ENCODE measurements around the gene FALEC.

The FALEC gene

DNA sequence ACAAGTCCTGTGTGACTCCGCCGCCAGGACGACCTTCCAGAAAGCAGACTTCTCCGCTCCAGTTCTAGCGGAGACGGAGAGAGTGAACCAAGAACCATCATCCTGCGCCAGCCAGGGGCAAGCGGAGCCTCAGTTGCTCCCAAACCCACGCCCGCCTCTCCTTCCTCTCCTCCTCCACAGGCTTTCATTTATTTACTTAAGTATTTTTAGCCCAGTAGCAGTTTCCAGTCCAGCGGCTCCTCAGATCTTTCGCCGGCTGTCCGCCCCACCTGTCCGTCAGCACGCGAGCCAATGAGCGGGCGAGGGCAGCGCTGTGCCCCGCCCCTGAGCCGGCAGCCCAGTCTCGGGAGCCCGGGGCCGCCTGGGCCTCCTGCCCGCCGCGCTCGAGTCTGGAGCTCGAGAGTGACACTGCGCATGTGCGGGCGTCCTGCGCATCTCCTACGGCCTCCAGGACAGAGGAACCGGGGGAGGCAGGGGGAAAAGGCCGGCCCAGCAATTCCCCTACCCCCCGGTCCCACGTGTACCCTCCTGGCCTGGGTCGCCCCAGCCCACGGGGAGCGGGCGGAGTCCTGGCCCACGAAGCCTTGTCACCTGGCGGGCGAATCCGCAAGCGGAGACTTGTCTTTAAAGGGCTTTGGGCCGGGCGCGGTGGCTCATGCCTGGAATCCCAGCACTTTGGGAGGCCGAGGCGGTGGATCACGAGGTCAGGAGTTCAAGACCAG, at the start of gene FALEC:
FALEC (plus strand) TSS at position 425 of the 722 bp plus-strand sequence.
- DNase-seq, result peak; percentile 93 to 95

DNA sequence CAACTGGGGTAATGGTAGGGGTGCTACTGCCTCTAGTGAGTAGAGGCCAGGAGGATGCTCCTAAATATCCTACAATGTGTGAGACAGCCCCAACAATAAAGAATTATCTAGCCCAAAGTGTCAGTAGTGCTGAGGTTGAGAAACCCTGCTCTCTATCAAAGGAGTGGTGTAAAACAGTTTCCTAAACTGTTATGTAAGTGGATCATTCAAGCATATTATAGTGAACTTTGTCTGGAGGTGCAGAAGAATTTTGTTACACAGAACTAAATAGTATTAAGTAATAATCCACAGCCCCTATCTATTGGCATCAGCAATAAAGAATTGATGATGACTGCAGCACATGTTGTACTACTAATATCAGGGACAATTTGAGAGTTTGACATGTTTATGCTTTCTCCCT, 48.6 kb upstream of the FALEC start:
- no peak for DNase-seq

DNA sequence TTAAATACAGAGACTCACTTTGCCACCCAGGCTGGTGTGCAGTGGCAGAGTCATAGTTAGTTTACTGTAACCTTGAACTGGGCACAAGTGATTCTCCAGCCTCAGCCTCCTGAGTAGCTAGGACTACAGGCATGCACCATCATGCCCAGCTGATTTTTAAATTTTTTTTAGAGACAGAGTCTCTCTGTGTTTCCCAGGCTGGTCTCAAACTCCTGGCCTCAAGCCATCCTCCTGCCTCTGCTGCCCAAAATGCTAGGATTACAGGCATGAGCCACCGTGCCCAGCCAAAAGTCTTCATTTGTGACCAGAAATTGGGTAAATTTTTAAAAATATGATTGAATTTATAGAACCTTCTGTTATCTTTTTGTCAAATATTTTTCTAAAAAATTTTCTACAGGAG, 46.3 kb upstream of the FALEC start:
- DNase-seq, result no peak

DNA sequence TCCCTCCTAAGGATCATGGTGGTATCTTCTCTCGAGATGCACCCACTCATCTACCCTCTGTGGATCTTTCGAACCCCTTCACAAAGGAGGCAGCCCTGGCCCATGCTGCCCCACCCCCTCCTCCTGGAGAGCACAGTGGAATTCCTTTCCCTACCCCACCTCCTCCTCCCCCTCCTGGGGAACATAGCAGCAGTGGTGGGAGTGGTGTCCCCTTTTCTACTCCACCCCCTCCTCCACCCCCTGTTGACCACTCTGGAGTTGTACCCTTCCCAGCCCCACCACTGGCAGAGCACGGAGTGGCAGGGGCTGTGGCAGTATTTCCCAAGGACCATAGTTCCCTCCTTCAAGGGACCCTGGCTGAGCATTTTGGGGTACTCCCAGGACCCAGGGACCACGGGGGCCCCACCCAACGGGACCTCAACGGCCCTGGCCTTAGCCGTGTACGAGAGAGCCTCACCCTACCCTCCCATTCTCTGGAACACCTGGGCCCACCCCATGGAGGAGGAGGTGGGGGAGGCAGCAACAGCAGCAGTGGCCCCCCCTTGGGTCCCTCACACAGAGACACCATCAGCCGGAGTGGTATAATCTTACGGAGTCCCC, 42.9 kb upstream of the FALEC start:
- no peak for DNase-seq

DNA sequence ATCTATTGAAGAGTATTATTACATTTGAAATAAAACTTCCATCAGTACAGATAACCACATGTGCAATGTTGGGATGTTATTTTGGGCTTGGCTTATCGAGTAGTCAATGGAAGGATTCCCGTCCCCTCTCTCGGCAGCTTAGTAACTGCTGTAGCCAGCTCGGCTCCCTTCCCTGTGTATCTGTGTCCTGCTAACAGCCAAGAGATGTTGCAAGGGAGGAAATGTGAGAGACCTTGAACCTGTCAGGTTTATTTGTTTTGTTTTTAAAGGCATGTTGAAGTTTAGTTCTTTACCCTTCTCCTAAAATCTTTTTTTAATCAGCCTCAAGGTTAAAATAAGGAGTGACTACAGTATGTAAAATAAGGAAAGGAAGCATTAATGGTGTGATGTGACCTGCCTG, 41.9 kb upstream of the FALEC start:
- DNase-seq, result no peak

DNA sequence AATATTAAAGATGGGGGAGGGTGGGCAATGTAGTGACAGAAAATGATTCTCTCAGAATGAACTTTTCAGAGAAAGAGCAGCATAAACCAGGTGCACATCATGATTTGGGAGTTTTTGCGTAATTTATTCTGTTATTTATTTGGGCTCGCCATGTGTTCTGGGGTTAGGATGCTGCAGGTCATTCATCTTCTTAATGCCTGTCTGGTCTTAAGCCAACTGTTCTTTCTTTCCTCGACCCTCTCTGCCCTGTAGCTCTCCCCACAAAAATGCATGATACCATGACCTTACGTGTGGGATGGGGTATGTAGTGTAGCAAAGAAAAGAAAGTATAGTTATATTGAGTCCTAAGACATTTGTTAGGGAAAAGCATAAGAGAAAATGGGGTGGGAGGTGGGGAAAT, 40.7 kb upstream of the FALEC start:
- no peak for DNase-seq

DNA sequence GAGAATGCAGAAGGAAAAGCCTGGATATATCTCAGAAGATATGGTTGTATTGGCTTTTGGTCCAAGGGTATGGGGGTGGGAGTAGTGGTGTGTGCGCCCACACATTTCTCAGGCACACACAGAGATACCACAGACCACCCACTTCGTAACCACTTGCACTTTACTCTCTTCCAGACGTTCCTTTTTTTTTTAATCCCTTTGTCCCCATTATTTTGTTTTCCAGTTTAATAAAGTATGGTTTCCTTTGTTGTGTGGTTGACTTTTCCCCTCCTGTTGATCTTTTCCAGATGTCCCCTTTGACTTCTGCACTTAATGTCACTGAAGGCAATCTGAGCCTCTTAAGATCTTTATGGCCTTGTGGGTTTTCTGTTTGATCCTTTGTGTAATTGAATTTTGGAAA, 38.8 kb upstream of the FALEC start:
- DNase-seq, result no peak

DNA sequence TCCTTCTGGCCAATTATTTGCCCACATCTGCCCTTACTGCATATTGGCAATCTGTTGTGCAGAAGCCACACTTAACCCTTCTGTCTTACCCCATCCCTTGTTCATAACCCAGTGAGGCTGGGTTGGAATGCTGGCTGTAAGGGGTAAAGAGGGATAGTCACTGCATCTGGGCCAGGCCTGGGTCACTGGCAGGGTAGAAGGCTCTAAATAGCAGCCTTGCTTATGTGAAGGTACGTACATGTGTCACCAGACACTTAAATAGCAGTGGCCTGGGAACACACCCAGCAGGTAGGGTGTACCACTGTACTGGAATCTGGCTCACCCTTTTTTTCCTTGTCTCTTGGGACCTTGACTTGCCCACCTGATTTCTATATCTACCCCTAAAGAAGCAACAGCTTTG, 38.2 kb upstream of the FALEC start:
- no peak for DNase-seq

DNA sequence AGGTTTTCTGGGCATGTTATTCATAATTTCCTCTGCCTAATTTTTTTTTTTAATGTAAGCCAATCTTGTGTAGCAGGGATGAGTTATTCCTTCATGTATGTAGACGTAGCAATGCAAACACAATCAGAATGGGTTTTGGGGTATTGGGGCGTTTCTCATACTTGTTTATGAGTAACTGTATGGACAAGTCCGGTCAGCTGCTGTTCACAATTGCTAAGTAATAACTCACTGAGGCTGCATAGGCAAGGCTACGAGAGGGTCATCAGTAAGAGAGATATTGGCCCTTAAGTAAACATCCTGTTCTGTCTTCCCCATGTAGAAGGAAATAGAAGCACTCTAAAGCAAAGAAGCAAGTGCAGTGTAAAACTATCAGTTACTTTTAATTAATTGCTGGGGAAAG, 37.8 kb upstream of the FALEC start:
- DNase-seq, result no peak

DNA sequence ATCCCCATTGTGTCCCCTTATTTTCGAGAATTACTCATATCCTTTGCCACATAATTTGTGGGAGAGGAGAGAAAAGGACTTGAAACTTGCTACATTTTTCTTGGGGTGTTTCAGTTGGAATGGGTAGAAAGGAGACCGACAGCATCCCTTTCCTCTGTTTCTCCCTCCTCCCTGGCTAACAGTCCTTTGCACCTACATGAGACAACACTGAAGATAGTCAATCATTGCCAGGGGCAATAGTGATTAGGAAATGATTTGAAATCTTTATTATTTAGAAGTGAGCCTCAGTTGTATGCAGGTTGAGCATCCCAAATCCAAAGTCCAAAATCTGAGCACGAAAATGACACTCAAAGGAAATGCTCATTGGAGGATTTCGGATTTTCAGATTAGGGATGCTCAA, 36.2 kb upstream of the FALEC start:
- DNase-seq, result no peak

DNA sequence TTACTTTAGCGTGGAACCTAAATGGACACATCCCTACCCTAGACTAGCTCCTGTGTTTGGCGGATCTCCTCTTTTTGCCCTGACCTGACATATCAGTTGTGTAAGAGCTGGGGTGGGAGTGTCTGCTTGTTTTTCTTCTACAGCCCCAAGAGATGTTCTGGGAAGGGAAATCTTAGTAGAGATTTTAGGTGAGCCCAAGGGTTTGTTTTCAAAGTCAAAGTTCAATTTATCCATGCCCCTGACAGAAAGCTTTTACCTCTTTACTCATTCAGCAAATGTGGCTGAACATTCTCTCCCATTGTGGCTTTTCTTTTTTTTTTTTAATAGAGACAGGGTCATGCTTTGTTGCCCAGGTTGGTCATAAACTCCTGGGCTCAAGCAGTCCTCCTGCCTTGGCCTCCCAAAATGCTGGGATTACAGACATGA, 35.6 kb upstream of the FALEC start:
- no peak for DNase-seq

DNA sequence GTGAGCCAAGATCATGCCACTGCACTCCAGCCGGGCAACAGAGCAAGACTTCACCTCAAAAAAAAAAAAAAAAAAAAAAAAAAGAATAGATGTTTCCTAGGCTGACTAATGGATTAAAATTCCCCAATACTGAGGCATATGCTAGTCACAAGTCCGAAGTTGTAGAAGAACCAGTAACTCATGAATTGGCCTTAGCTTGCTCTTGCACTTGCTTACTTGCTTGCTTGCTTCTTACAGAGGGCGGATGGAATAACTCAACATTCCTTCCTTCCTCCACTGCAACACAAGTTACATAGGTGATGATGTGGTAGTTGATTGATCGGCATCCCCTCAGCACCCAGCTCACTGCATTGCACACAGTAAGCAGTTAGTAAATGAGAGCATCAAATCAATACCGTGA, 31.1 kb upstream of the FALEC start:
- DNase-seq, result no peak

DNA sequence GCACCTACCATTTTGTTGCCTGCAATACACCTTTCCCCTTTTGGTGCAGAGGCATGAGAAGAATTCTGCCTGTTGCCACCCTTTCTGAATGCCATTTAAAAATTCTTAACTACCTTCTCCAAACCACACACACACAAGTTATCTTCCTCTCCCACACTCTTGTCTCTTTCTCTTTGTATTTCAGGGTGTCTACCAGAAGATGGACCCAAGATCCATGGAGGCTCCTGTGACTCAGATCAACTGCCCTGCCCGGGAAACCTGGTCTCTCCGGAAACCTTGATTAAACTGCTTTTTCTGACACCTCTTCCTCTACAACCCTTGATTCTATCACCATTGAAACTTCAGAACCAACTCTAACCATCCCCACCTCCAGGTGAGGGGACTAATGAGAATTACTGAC, 30.7 kb upstream of the FALEC start:
- DNase-seq, result no peak

DNA sequence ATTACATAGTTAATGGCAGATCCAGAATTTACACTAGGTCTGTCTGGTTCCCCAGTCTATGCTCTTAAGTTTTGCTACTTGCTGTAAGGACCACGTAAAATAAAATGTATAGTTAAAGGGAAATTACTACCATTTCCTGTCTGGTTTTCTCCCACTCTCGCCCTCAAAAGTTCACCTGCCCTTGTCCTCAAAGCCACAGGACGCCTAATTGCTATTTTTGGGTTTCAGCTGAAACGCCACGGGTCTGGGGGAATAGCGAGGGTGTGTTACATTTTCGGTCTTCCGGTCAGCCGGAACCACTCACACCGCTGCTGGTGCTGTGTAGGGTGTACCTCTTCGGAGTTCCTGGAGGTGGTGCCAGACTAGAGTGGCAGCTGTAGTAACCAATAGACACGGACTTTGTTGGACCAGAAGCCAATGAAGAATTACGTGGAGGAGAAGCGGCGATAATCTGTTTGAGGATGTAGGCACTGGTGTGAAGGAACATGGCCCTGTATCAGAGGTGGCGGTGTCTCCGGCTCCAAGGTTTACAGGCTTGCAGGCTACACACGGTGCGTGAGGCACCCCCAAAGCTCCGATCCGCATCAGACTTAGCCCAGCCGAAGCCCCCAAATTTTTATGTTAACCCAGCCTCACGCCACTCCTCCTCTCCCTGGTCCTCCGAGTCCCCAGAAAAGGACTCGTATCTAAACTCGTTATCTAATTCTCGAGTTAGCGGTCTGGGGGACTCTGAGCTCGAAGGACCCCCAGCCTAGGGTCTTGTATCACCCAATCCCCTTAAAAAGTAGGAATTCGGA, 28.4 kb upstream of the FALEC start, which contains the start of gene TARS2:
TARS2 (plus strand) TSS at position 454 of the 797 bp plus-strand sequence; CDS start at position 486, 32 bp downstream.
- peak; percentile 95 to 97 for DNase-seq

DNA sequence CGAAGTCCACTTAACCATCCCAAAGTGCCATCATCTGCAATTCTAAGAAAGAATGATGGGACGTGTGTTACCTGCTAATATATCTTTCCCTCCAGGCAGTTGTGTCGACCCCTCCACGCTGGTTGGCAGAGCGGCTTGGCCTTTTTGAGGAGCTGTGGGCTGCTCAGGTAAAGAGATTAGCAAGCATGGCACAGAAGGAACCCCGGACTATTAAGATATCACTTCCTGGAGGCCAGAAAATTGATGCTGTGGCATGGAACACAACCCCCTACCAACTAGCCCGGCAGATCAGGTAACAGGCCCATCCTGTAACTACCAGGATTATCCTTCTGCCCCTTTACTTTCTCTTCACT, 27.8 kb upstream of the FALEC start:
- no peak for DNase-seq

DNA sequence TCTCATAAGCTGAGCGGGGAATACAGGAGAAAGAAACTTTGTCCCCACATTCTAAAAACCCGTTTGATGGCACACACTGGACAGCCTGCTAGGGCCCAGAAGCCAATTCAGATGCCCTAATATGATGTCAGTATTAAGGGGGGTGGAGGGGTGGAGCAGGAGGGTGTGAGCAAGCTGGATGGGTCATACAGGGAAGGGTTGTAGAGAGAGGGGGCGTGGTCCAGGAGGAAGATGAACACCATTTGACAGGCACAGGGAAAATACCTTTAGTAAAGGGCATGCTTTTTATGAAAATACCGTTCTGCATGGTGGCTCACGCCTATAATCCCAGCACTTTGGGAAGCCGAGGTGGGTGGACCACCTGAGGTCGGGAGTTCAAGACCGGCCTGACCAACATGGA, 22.4 kb upstream of the FALEC start:
- no peak for DNase-seq

DNA sequence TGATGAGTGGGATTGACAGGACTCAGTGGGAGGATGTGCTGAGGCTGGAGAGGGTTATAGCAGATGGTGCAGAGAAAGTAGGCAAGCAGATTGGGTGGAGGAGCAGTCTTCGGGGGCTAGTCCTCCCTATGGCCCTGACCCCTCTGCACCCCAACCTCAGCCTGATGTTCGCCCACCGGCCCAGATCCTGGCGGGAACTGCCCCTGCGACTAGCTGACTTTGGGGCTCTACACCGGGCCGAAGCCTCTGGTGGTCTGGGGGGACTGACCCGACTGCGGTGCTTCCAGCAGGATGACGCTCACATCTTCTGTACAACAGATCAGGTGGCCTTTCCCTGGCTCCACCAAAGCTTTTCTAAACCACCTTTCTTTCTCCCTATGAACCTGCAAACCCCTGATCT, 17.2 kb upstream of the FALEC start:
- no peak for DNase-seq

DNA sequence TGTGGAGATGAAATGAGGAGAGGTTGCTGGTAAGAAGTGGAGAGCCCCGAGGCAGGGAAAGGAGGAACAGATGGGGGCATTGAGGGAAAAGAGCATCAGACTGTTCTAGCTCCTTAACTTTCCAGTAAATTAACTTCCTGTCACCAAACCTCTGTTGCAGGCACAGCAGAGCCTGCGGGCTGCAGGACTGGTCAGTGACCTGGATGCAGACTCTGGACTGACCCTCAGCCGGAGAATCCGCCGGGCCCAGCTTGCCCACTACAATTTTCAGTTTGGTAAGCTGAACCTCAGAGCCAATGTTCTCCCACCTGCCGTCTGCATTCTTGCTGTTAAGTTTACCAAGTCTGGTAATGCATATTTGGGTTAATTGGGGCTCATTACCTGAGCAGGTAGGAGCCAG, 10.1 kb upstream of the FALEC start:
- DNase-seq, result no peak

DNA sequence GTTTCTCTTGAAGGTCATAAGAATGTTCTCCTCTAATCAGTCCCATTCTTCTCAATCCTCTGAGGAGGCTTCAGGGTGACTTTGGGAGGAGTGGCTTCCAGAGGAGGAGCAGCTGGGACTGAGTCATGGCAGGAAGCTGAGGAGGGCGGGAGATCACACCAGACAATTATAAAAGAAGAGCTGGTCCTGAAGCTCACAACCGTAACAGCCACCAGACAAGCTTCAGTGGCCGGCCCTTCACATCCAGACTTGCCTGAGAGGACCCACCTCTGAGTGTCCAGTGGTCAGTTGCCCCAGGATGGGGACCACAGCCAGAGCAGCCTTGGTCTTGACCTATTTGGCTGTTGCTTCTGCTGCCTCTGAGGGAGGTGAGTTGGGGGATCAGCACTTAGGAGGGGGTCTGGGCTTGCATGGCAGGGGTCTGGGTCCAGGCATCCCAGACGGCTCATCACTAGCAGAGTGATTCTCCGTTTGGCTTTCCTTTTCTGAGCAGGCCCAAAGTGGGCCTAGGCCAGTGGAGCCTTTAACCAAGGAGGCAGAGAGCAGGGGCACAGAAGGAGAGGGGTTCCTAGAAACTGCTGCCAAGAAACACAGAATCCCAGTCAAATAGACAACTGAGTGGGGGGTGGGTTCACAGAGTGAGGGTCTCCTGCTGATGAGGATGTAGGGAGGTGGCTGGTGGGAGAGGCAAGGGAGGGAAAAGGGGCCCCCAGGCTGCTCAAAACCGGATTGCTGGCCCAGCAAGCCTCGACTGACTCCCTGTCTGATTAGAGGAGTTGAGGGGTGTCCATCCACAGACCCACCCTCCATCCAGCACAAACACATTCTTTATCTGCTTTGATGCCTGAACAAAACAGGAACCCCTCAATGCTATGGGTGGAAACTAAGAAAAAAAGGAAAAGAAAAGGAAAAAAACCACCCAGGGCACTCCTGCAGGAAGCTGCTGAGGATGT, 7.4 kb upstream of the FALEC start, which contains the start of gene ECM1:
ECM1 (plus strand) TSS at position 198 of the 953 bp plus-strand sequence; CDS start at position 299, 101 bp downstream.
- no peak for DNase-seq

DNA sequence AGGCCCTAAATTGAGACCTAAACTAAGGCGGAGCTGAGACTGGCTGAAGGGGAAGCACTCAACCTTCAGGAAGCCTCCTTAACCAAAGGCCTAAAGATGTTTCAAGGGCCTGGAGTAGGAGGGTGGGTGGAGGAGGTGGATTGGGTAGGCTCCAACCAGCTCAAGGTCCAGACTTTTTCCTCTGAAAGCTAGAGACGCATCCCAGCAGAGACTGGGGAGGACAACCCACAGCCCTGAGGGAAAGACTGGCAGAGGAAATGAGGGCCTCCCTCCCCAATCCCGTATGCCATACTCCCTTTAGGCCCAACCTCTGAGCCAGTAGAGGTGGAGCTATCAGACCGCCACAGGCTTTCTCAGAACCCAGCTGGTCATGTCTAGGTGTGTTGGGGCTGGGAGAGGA, 6.6 kb upstream of the FALEC start:
- DNase-seq, result no peak

DNA sequence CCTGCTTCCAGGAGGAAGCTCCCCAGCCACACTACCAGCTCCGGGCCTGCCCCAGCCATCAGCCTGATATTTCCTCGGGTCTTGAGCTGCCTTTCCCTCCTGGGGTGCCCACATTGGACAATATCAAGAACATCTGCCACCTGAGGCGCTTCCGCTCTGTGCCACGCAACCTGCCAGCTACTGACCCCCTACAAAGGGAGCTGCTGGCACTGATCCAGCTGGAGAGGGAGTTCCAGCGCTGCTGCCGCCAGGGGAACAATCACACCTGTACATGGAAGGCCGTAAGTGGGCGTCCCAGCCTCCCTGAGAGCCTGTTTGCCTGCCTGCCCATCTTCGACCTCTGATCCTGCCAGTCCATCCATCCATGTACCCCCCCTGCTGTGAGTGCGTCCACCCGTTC, 4.0 kb upstream of the FALEC start:
- no peak for DNase-seq

DNA sequence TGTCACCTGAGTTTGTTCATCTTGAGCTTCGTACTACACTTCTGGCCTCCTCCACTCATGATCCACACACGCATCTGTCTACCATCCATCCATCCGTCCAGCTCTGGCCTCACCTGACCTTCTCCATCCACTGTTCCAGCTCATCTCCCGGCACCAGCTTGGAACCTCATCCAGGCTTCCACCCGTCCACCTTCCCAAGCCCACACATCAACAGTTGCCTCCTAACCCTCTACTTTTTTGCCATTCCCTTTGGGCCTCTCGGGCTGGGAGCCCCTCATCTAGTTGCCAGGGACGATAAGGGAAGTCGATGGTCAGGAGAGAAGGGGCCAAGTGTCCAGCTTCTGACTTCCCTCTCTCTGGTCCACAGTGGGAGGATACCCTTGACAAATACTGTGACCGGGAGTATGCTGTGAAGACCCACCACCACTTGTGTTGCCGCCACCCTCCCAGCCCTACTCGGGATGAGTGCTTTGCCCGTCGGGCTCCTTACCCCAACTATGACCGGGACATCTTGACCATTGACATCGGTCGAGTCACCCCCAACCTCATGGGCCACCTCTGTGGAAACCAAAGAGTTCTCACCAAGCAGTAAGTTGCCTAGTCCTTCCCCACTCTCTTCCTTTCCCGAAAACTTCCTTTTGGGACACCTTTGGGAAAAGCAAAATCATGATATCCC, 3.4 kb upstream of the FALEC start:
- no peak for DNase-seq

Measured in NCI-H1930 (cell line).